Kidney capillary endothelial cell (primary cell): Measurements from ENCODE around the gene BLOC1S4.
"Not testable (repeated sequence)": the region's sequence is repeated elsewhere in the genome, so short reads cannot be mapped to it uniquely, and the experiment has no call there.

Experiments
- DNase-seq: peaks from one replicate; pipeline ENCODE4 v3.0.0-alpha.2; 2018; ENCODE audit warnings: low spot score

BLOC1S4 gene

GRCh38 chr4:6718932-6719610, 3.1 kb downstream of the BLOC1S4 start:
- no peak for DNase-seq

- no peak for DNase-seq
Observed at GRCh38 chr4:6719611-6720179, 3.7 kb downstream of the BLOC1S4 start.

- peak; percentile 73 for DNase-seq
Observed at GRCh38 chr4:6720202-6720699, 4.3 kb downstream of the BLOC1S4 start.

GRCh38 chr4:6721121-6721520, 5.1 kb downstream of the BLOC1S4 start:
- no peak for DNase-seq

- no peak for DNase-seq
Observed at GRCh38 chr4:6722891-6723290, 6.9 kb downstream of the BLOC1S4 start.

GRCh38 chr4:6723851-6724250, 7.9 kb downstream of the BLOC1S4 start:
- DNase-seq, result no peak

- no peak for DNase-seq
Observed at GRCh38 chr4:6724421-6725111, 8.6 kb downstream of the BLOC1S4 start.

- not testable (repeated sequence) for DNase-seq
Observed at GRCh38 chr4:6725427-6725961, 9.5 kb downstream of the BLOC1S4 start.

- no peak for DNase-seq
Observed at GRCh38 chr4:6727081-6727942, 11.3 kb downstream of the BLOC1S4 start.

GRCh38 chr4:6727943-6728250, 11.9 kb downstream of the BLOC1S4 start:
- no peak for DNase-seq

GRCh38 chr4:6728320-6729029, 12.5 kb downstream of the BLOC1S4 start:
- no peak for DNase-seq

- no peak for DNase-seq
Observed at GRCh38 chr4:6730603-6731317, 14.8 kb downstream of the BLOC1S4 start.

- DNase-seq, result no peak
Observed at GRCh38 chr4:6731318-6731675, 15.3 kb downstream of the BLOC1S4 start.

GRCh38 chr4:6731780-6732179, 15.8 kb downstream of the BLOC1S4 start:
- no peak for DNase-seq

GRCh38 chr4:6732441-6733357, 16.7 kb downstream of the BLOC1S4 start:
- DNase-seq, result no peak

GRCh38 chr4:6733358-6734164, 17.6 kb downstream of the BLOC1S4 start:
- no peak for DNase-seq

- DNase-seq, result no peak
Observed at GRCh38 chr4:6734165-6734786, 18.3 kb downstream of the BLOC1S4 start.

GRCh38 chr4:6739920-6740319, 23.9 kb downstream of the BLOC1S4 start:
- DNase-seq, result no peak

- DNase-seq, result no peak
Observed at GRCh38 chr4:6740347-6740746, 24.4 kb downstream of the BLOC1S4 start.
